Measurements from ENCODE around the gene HADHB. TPM values are rescaled to one million over a fixed set of nuclear protein-coding genes. Genes with fewer than 3 reads are reported as not detected.

Gene HADHB
- 148 and 151 TPM in 2 replicates for total RNA-seq (2013; cell fraction: nucleolus; rRNA removed)
- total RNA-seq (2014; rRNA removed) (53.7 and 67.3 TPM in 2 replicates), total RNA-seq (2014; rRNA removed; fragmentation: Illumina TruSeq; extraction: Trizol) (68.8 and 69.3 TPM in 2 replicates), total RNA-seq (2021) (73.5 and 78.6 TPM in 2 replicates), polyA plus RNA-seq (2011; rRNA removed) (123 and 161 TPM in 2 replicates), polyA plus RNA-seq (2014; fragmentation: Illumina TruSeq; extraction: Trizol) (67.0 and 76.4 TPM in 2 replicates), polyA plus RNA-seq (2014; fragmentation: Nextera tagmentation; extraction: Ambion mirVana) (100 to 1,000 TPM; 107 to 145 TPM), polyA plus RNA-seq (2014; rRNA removed) (60.7 and 68.6 TPM in 2 replicates), polyA plus RNA-seq (2016; fragmentation: Nextera tagmentation; extraction: Ambion mirVana) (100 to 1,000 TPM in 1 of 2 experiments, 10 to 100 TPM in 1; 97.5 to 104 TPM), polyA minus RNA-seq (2011; rRNA and poly(A)+ RNA removed) (145 and 159 TPM in 2 replicates), Bru-seq, nascent RNA (percentile 84 among the genes with signal in this experiment), BruChase-seq, experiment 1, labeled RNA remaining after a 6-hour chase (percentile 85 among the genes with signal in this experiment), BruChase-seq, experiment 2, labeled RNA remaining after a 2-hour chase (percentile 83 among the genes with signal in this experiment)
- polyA plus RNA-seq (2011; ENCODE audit: low read depth): 51.6 TPM
- polyA plus RNA-seq (2011; cell fraction: cytosol; rRNA removed): 98.4 and 125 TPM in 2 replicates
- polyA plus RNA-seq (2011; cell fraction: nucleus; rRNA removed): 86.4 and 86.8 TPM in 2 replicates
- polyA plus RNA-seq (2012): 51.4 and 70.3 TPM in 2 replicates
- polyA minus RNA-seq (2011; cell fraction: cytosol; rRNA and poly(A)+ RNA removed): 24.9 and 31.3 TPM in 2 replicates
- polyA minus RNA-seq (2011; cell fraction: nucleus; rRNA and poly(A)+ RNA removed): 29.4 and 49.3 TPM in 2 replicates
- long read RNA-seq, experiment 1, transcript HADHB-201 (16 exons, 2,044 nt): major isoform, 113 of 139 reads
- long read RNA-seq, experiment 1, partial matches to known transcripts: 7 of 139 reads
- long read RNA-seq, experiment 1, other reads (novel, unspliced or antisense): 15 of 139 reads
- long read RNA-seq, experiment 2, transcript HADHB-202 (14 exons, 1,588 nt): minor isoform, 6 of 1,465 reads
- long read RNA-seq, experiment 2, transcript HADHB-201 (16 exons, 2,044 nt): major isoform, 1,303 of 1,465 reads
- long read RNA-seq, experiment 2, transcript HADHB-208 (15 exons, 2,142 nt): minor isoform, 15 of 1,465 reads
- long read RNA-seq, experiment 2, partial matches to known transcripts: 58 of 1,465 reads
- long read RNA-seq, experiment 2, other reads (novel, unspliced or antisense): 83 of 1,465 reads

DNA sequence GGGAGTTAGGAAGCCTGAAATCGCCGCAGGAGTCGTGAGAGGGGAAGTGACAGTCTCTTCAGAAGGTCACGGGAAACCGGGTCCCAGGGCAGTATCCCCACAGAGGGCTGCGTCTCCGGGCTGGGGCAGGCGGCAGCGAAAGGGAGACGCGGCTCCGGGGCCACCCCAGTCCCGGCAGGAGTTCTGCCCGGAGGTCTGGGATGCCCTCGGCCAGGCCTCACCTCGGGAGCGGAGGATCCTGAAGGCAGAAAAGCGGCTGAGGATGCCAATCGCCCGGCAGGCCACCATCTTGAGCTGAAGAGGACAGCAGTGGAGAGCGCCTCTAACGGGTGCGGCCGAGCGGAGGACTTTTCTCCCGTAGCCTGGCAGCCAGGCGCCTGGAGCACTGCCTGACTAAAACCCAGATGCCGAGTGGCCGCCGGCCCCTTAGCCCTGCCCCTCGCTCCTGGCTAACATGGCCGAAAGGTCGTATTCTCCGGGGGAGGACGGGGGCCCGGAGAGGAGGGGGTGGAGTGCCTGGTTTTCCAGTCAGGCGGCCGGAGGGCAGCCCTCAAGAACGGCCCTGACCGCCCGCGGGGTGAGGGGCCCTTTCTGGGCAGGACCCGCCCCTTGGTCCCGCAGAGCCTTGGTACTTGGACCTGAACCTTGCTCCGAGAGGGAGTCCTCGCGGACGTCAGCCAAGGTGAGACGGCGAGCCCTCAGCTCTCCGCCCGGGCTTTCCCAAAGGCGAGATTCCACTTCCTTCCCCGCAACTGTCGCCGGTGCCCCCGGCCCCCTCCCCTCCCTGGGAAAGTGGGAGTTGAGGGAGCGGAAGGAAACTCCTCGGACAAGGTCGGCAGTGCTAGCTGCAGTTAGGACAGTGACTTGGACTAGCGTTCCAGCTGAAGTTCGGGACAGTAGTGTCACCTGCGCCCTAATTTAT, at the start of gene HADHB, which contains the start of gene HADHA:
HADHB (plus strand) TSS at position 631 of the 922 bp plus-strand sequence. CDS start 9,316 bp downstream, outside the sequence.
HADHA (minus strand) TSS at position 324 of the 922 bp plus-strand sequence; CDS start at position 288, 36 bp downstream.
- SMC1A ChIA-PET (ENCODE audit: uncharacterized antibody, unreplicated experiment): interaction anchor here (0.5 to 8.9 kb wide), 12 partner anchors 9 to 359 kb away, joined by 3 to 71 read pairs (median 6); no protein-coding TSS in a partner anchor
- RAD21 ChIA-PET (ENCODE audit: unreplicated experiment): interaction anchor here (0.6 to 4.9 kb wide), 6 partner anchors 26 to 105 kb away, joined by 3 to 41 read pairs (median 10); partner anchors contain the start of gene ADGRF3
- Histone ChIP-seq H3K27me3 (replicated peaks in 1 of 2; ENCODE audit: control insufficient read depth in 2 of 2, insufficient read depth in 2 of 2, low read length in 1 of 2) (no peaks in the 10 kb centered on the region), H3K9me3 (replicated peaks; ENCODE audit: control insufficient read depth, insufficient read depth, low read length) (no peaks in the 10 kb centered on the region; the same call in 2 of the 3 replicates), H3K4me1 (ENCODE audit: control insufficient read depth, insufficient read depth, low read length) (peaks cover 16% of the 10 kb centered on the region), H3K4me3 (peak within 1 kb of the TSS; percentile 92), H3K4me2 (ENCODE audit: control insufficient read depth, insufficient read depth) (peak within 1 kb of the TSS; percentile 84), H3K36me3 (ENCODE audit: control insufficient read depth in 2 of 2, insufficient read depth in 2 of 2, low read length in 1 of 2) (0 out of 4 replicates have a peak, but pooled peaks cover 0 to 3% of the 10 kb centered on the region in 2 experiments), H4K20me1 (ENCODE audit: control insufficient read depth, insufficient read depth) (no peaks in the 10 kb centered on the region), H3K79me2 (ENCODE audit: control insufficient read depth, insufficient read depth, low read length) (peaks cover 93% of the 10 kb centered on the region), H3K27ac (ENCODE audit: control insufficient read depth, insufficient read depth) (peak within 1 kb of the TSS; percentile 96), H2AFZ (ENCODE audit: control insufficient read depth, low read depth, low read length) (peak within 1 kb of the TSS; percentile 93), H3K9ac (ENCODE audit: control insufficient read depth, insufficient read depth, low read length) (peak within 1 kb of the TSS; percentile 94)
- DNase-seq (ENCODE audit: low read depth, low spot score) (peak; percentile 56), ATAC-seq (peak; percentile 82), FAIRE-seq (peak; percentile 38)
- no TSS peak for BruUV-seq (replicated peaks)
- in situ Hi-C loops (cut with MboI): no loop called here
- POLR2A ChIA-PET: interaction anchor here (0.6 to 5.1 kb wide), 10 partner anchors 9 to 210 kb away, joined by 3 to 35 read pairs (median 6); partner anchors contain the start of genes ADGRF3, RAB10 and SELENOI
- CTCF ChIA-PET: interaction anchor here (0.7 to 2.9 kb wide), 9 partner anchors 15 to 176 kb away, joined by 3 to 12 read pairs (median 4); partner anchors contain the start of gene ADGRF3
- intact Hi-C loops (cut with micrococcal nuclease; ENCODE audit: unreplicated experiment): loop anchor here (1.0 to 2.0 kb wide), 2 partner anchors 86 to 101 kb away; no protein-coding TSS in a partner anchor
- WGBS (ENCODE audit: insufficient coverage, insufficient replicate concordance, low lambda C conversion rate, missing lambda C conversion rate): 1% methylated on average over 61 of the region's 63 CpGs
- TF ChIP-seq BCL3 (IDR thresholded peaks at IDR 0.05; ENCODE audit: borderline replicate concordance, insufficient read depth, low read depth, low read length, poor library complexity, severe bottlenecking): no peak
- no peak for TF ChIP-seq FOXK2 (IDR thresholded peaks at IDR 0.05)
- no peak for TF ChIP-seq SREBF1 (IDR thresholded peaks at IDR 0.05; ENCODE audit: low read length)
- TF ChIP-seq NFYA (IDR thresholded peaks at IDR 0.05; ENCODE audit: borderline replicate concordance, low read depth, low read length): no peak
- no peak for TF ChIP-seq ZZZ3 (IDR thresholded peaks at IDR 0.05; ENCODE audit: control insufficient read depth, insufficient read length, low read depth)
- no peak for TF ChIP-seq ZSCAN29 (IDR thresholded peaks at IDR 0.05)
- TF ChIP-seq, protein P1, sequence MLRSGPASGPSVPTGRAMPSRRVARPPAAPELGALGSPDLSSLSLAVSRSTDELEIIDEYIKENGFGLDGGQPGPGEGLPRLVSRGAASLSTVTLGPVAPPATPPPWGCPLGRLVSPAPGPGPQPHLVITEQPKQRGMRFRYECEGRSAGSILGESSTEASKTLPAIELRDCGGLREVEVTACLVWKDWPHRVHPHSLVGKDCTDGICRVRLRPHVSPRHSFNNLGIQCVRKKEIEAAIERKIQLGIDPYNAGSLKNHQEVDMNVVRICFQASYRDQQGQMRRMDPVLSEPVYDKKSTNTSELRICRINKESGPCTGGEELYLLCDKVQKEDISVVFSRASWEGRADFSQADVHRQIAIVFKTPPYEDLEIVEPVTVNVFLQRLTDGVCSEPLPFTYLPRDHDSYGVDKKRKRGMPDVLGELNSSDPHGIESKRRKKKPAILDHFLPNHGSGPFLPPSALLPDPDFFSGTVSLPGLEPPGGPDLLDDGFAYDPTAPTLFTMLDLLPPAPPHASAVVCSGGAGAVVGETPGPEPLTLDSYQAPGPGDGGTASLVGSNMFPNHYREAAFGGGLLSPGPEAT (IDR thresholded peaks at IDR 0.05; ENCODE audit: low read depth): peak; percentile 97
- TF ChIP-seq NRF1 (conservative IDR thresholded peaks at IDR 0.05; ENCODE audit: low read depth, low read length): no peak
- no peak for TF ChIP-seq ZNF622 (IDR thresholded peaks at IDR 0.05)
- TF ChIP-seq POLR2AphosphoS2 (IDR thresholded peaks at IDR 0.05; ENCODE audit: low read depth, low read length): peak; percentile 85
